C4-2B (cell line): Measurements from ENCODE around the gene GRIK4.

Experiments used
- H3K27ac ChIP-seq: fragments of 450-650 bp; 2 replicates; pipeline ENCODE4 v1.5.1; 2017
- CTCF ChIP-seq: fragments of 450-650 bp; conservative IDR thresholded peaks from 2 replicates; pipeline ENCODE4 v1.5.1; 2017; ENCODE audit warnings: mild to moderate bottlenecking
- ZFX ChIP-seq: fragments of 450-650 bp; IDR thresholded peaks from 2 replicates; pipeline ENCODE4 v1.6.1; 2017

GRIK4 gene

GRCh38 chr11:120522021-120522420 lies 10.5 kb downstream of the GRIK4 start:
- TF ChIP-seq CTCF (no peak), ZFX (no peak)
- H3K27ac ChIP-seq, result no peak overlapping the region

DNA sequence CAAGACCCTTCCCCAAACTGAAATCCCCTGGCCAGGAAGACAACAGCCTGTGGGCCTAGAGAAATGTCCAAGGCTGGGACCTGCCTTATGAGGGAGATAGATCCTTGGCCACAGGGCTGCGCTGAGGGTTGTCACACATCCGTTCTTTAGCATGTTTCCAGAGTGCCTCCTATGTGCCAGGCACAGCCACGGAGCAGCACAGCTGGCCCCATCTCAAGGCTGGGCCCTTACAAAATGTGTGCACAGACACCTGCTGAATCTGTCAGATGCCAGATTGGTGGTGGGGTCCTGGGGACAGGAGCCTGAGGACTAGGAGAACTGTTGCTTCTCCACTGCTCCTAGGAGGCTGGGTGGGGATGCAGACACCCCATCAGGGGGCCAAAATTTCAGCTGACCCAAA lies 11.2 kb downstream of the GRIK4 start:
- no peak overlapping the region for H3K27ac ChIP-seq
- TF ChIP-seq CTCF (no peak), ZFX (no peak)

DNA sequence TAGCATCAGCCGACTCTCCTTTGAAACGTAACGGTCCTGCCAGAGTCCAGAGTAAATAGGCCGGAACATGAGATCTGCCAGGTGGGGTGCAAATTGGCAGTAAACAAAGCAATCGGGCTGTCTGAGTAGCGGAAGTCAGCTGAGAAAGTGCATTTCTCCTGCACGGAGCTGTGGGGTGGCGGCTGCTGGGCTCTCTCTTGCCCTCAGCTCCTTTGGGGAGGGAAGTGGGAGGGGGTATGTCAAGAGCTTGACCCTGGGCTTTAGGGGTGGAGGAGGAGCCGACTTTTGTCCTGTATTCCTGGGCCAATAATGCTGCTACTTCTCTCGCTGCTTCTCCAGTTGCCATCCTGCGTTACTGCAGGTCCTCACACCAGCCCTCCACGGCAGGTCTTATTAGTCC lies 11.6 kb downstream of the GRIK4 start:
- no peak overlapping the region for H3K27ac ChIP-seq
- TF ChIP-seq ZFX, result no peak
- no peak for TF ChIP-seq CTCF

DNA sequence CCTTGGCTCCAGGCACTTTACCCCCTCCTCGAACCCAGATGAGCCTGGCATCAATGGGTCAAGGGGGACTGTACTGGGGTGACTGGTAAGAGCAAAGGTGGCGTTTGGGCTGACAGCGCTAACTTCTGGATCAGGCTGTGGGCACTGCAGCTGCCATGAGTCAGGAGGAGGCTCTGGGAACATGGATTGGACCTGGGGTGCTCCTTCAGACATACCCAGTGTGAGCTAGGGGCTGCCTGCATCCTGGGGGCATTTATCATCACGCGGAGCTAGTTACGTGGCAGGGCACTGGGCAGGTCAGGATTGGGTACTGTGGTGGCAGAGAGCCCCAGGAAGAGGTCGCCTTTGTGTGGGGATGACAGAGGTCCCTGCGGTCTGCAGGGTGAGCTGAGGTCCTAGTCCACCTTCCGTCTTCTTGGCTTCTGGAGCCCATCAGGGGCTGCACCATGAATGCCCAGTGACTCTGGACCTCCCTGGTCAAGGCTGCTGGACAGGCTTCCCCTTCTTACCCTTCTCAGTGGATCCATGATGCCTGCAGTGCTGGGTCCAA lies 13.1 kb downstream of the GRIK4 start:
- no peak for TF ChIP-seq CTCF
- no peak for TF ChIP-seq ZFX
- H3K27ac ChIP-seq, result peak overlapping the region; percentile 15; the same call in 1 of the 2 replicates

DNA sequence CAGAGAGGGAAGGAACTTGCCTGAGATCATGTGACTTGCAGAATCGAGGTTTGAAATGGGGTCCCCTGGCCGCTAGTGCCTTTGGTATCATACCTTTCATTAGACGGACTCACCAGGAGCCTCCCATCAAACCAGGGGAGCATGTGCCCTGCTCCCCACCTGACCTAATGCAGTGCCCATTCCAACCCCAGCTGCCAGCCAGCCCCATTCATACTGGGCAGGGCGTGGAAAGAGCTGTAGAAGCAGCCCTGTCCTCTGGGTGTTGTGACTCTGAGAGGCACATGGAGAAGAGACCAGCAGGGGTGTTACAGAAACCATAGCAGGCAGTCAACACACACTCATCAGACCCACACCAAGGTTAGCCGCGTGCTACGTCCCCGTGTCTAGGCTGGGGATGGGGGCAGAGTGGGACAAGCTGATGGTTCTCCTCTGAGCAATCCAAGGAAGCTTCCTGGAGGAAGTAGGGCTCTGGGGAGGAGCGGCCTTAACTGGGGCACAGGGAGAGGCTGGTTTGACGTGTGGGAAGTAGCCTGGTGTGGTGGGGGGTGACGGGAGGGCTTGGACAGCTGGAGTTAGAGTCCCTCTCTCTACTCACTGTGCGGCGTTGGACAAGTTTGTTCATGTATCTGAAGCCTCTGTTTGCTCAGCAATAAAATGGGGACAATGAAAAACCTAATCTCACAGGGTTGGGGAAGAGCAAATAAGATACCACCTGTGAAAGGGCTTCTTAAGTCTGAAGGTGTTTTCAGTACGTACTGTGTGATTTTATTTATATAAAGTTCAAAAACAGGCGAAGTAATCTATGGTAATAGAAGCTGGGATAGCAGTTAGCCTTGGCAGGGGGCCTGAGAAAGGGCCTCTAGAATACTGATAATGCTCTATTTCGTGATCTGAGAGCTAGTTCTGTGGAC lies 14.0 kb downstream of the GRIK4 start:
- peak overlapping the region; percentile 27; the same call in 1 of the 2 replicates for H3K27ac ChIP-seq
- TF ChIP-seq ZFX, result no peak
- TF ChIP-seq CTCF, result no peak

DNA sequence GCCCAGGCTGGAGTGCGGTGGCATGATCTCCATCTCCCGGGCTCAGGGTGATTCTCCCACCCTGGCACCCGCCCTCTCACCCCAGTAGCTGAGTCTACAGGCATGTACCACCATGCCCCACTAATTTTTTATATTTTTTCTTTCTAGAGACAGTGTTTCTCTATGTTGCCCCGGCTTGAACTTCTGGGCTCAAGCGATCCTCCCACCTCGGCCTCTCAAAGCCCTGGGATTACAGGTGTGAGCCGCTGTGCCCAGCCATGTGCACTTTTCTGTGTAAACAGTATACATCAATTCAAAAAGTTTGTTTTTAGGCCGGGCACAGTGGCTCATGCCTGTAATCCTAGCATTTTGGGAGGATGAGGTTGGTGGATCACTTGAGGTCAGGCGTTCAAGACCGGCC lies 14.7 kb downstream of the GRIK4 start:
- peak overlapping the region; percentile 27; the same call in 1 of the 2 replicates for H3K27ac ChIP-seq
- no peak for TF ChIP-seq CTCF
- TF ChIP-seq ZFX, result no peak

DNA sequence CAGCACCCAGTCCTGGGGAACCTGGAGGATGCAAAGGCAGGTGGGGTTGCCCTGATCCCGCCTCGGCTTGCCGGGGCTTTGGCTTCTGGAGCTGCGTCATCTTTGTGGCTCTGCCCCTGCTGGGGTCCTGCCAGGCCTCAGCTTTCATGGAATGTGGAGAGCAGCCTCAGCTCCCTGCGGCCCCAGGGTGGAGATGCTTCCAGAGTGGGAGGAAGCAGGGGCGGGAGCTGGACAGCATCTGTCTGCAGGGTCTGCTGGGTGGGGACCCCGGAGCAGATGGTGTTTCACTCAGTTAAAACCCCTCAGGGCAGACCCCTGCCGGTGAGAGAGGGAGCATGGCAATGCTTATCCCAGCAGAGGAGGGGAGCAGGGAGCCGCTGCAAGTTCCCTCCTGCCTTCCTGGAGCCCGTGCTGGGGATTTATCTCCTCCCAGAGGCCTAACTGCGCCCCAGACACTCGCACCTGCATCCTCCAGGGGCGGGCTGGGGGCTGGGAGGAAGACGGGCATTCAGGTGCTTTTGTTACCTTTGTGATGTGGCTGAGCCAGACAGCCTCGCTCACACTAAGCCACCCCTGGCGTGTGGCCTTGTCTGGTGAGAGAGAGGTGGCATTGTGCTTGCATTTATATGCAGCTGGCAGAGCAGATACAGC lies 15.7 kb downstream of the GRIK4 start:
- H3K27ac ChIP-seq, result no peak overlapping the region

More for the DNA sequence above, 15.7 kb downstream of the GRIK4 start:
- TF ChIP-seq ZFX, result no peak
- no peak for TF ChIP-seq CTCF
